ENCODE data around the gene PBX1. TPM values are rescaled to one million over a fixed set of nuclear protein-coding genes. Genes with fewer than 3 reads are reported as not detected.

Gene PBX1
- total RNA-seq, 1 donor from 2014 or later: not detected

DNA sequence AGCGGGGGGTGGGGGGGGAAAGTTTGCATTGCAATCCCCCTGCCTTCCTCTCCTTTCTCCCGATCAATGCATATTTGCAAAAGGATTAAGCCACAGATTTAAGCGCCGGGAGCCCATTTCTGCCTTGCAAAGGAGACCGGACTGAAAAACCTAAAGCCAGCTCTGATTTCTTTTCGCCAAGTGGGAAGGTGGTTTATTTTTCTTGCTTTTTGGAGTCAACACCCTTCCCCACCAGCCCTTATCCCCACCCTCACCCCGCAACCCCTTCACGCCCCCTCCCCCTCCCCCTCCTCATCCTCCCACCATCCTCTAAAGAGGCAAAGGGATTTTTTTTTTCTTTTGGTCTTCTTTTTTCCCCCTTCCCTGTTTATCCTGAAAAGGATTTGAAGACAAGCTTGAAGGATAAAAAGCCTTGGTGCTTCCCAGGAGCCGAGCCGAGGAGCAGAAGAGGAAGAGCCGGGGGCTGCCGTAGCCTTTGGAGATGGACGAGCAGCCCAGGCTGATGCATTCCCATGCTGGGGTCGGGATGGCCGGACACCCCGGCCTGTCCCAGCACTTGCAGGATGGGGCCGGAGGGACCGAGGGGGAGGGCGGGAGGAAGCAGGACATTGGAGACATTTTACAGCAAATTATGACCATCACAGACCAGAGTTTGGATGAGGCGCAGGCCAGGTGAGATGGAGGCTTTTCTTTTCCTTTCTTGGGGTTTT lies 513 bp downstream of the PBX1 start:
- intact Hi-C loops (cut with micrococcal nuclease): no loop called here
- no peak for DNase-seq (ENCODE audit: low spot score)
- Mint-ChIP-seq H3K4me3 (peak overlapping the region; percentile 32), H3K36me3 (ENCODE audit: low read depth) (no peaks in the 10 kb centered on the region), H3K4me1 (ENCODE audit: low read depth) (no peaks in the 10 kb centered on the region), H3K9me3 (no peaks in the 10 kb centered on the region), H3K27ac (no peak overlapping the region), H3K27me3 (ENCODE audit: insufficient read depth) (peaks cover 24% of the 10 kb centered on the region)

GRCh38 chr1:164560121-164560541 lies 1.1 kb downstream of the PBX1 start:
- H3K9me3 Mint-ChIP-seq: no peaks in the 10 kb centered on the region
- no peaks in the 10 kb centered on the region for H3K4me1 Mint-ChIP-seq (ENCODE audit: low read depth)
- intact Hi-C loops (cut with micrococcal nuclease): no loop called here
- no peaks in the 10 kb centered on the region for H3K36me3 Mint-ChIP-seq (ENCODE audit: low read depth)
- H3K4me3 Mint-ChIP-seq: peak overlapping the region; percentile 32
- H3K27ac Mint-ChIP-seq: no peak overlapping the region
- DNase-seq (ENCODE audit: low spot score): no peak
- H3K27me3 Mint-ChIP-seq (ENCODE audit: insufficient read depth): peaks cover 27% of the 10 kb centered on the region

DNA sequence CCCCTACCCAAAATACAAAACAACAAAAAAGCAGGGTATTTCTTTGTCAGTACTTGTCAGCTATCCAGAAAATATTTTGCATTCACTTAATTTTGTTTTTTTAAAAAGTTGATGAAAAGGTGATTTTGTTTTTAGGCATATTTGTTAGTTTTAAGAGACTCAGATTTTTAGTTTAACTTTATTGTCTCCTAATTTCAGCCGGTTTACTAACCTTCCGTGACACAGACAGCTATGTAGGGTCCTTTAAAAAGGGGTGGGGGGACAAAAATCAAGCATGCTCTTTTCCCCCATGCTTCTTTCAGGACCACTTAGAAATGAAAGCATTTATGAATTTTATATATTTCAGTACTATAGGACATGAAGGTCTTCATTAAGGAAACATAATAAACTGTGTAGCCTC lies 1.6 kb downstream of the PBX1 start:
- Mint-ChIP-seq H3K4me3 (no peak overlapping the region), H3K4me1 (ENCODE audit: low read depth) (no peaks in the 10 kb centered on the region), H3K27ac (no peak overlapping the region), H3K27me3 (ENCODE audit: insufficient read depth) (peaks cover 27% of the 10 kb centered on the region), H3K9me3 (no peaks in the 10 kb centered on the region), H3K36me3 (ENCODE audit: low read depth) (no peaks in the 10 kb centered on the region)
- intact Hi-C loops (cut with micrococcal nuclease): no loop called here
- DNase-seq (ENCODE audit: low spot score): no peak

GRCh38 chr1:164561007-164561406 lies 2.0 kb downstream of the PBX1 start:
- Mint-ChIP-seq H3K4me1 (ENCODE audit: low read depth) (no peaks in the 10 kb centered on the region), H3K9me3 (no peaks in the 10 kb centered on the region), H3K36me3 (ENCODE audit: low read depth) (no peaks in the 10 kb centered on the region), H3K27me3 (ENCODE audit: insufficient read depth) (peaks cover 27% of the 10 kb centered on the region), H3K4me3 (no peak overlapping the region), H3K27ac (no peak overlapping the region)
- no peak for DNase-seq (ENCODE audit: low spot score)
- intact Hi-C loops (cut with micrococcal nuclease): no loop called here

GRCh38 chr1:164561472-164561871 lies 2.5 kb downstream of the PBX1 start:
- intact Hi-C loops (cut with micrococcal nuclease): no loop called here
- Mint-ChIP-seq H3K27ac (no peak overlapping the region), H3K9me3 (no peaks in the 10 kb centered on the region), H3K36me3 (ENCODE audit: low read depth) (no peaks in the 10 kb centered on the region), H3K4me3 (no peak overlapping the region), H3K4me1 (ENCODE audit: low read depth) (no peaks in the 10 kb centered on the region), H3K27me3 (ENCODE audit: insufficient read depth) (peaks cover 27% of the 10 kb centered on the region)
- DNase-seq (ENCODE audit: low spot score): no peak

GRCh38 chr1:164562061-164562460 lies 3.1 kb downstream of the PBX1 start:
- no peaks in the 10 kb centered on the region for H3K36me3 Mint-ChIP-seq (ENCODE audit: low read depth)
- no peak overlapping the region for H3K4me3 Mint-ChIP-seq
- no peak for DNase-seq (ENCODE audit: low spot score)
- H3K4me1 Mint-ChIP-seq (ENCODE audit: low read depth): no peaks in the 10 kb centered on the region
- H3K9me3 Mint-ChIP-seq: no peaks in the 10 kb centered on the region
- H3K27ac Mint-ChIP-seq: no peak overlapping the region
- H3K27me3 Mint-ChIP-seq (ENCODE audit: insufficient read depth): peaks cover 27% of the 10 kb centered on the region
- intact Hi-C loops (cut with micrococcal nuclease): no loop called here

DNA sequence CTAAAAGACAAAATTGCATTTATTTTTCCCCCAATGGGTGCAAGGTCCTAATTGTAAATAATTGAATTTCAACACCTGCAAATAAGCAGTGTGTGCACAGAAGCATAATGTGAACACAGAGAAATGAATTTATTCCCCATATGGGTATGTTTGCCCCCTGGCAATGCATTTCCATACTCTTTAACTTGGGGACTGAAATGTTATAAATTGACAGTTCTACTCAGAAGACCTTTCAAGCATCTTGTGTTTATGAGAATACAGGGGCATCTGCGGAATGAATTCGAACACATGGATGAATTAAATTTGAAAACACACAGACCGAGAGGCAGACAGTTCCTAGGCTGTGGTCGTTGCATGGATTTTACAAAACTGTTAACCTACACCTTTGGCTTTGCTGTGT lies 3.5 kb downstream of the PBX1 start:
- no peak overlapping the region for H3K27ac Mint-ChIP-seq
- intact Hi-C loops (cut with micrococcal nuclease): no loop called here
- DNase-seq (ENCODE audit: low spot score): no peak

GRCh38 chr1:164562947-164563520 lies 4.0 kb downstream of the PBX1 start:
- Mint-ChIP-seq H3K27ac (no peak overlapping the region), H3K4me1 (ENCODE audit: low read depth) (no peaks in the 10 kb centered on the region), H3K36me3 (ENCODE audit: low read depth) (no peaks in the 10 kb centered on the region), H3K4me3 (no peak overlapping the region), H3K9me3 (no peaks in the 10 kb centered on the region), H3K27me3 (ENCODE audit: insufficient read depth) (peaks cover 27% of the 10 kb centered on the region)
- DNase-seq (ENCODE audit: low spot score): no peak
- intact Hi-C loops (cut with micrococcal nuclease): no loop called here

More for the DNA sequence above, 3.5 kb downstream of the PBX1 start:
- no peaks in the 10 kb centered on the region for H3K4me1 Mint-ChIP-seq (ENCODE audit: low read depth)
- no peaks in the 10 kb centered on the region for H3K9me3 Mint-ChIP-seq
- no peak overlapping the region for H3K4me3 Mint-ChIP-seq
- no peaks in the 10 kb centered on the region for H3K36me3 Mint-ChIP-seq (ENCODE audit: low read depth)
- peaks cover 27% of the 10 kb centered on the region for H3K27me3 Mint-ChIP-seq (ENCODE audit: insufficient read depth)

DNA sequence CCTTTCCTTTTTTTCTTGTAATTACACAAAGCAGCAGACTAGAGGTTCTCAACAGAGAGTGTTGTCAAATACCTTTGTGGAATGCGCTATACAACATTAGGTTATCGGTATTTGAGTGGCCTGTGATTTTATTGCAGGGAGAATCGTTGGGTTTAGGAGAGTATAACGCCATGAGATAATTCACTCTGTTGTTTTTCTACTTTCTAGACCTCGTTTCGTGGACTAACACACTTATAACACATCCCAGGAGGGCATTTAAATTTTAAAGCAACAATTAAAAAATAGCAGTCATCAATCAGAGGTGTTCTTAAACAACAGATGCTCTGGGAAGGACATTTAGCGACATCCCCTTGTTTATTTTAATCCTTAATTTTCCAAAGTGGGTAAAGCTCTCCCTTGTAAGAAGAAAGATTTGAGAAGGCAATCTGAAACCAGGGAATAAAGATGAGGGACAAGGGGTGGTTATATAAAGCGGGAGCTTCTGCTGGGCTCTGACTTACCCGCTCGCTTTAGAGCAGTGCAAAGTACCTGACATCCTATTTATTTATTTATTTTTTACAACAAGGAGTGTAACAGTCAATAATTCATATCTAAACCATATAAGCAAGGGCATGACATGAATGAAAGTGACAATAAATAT lies 4.9 kb downstream of the PBX1 start:
- Mint-ChIP-seq H3K27ac (no peak overlapping the region), H3K9me3 (no peaks in the 10 kb centered on the region), H3K4me1 (ENCODE audit: low read depth) (no peaks in the 10 kb centered on the region), H3K36me3 (ENCODE audit: low read depth) (no peaks in the 10 kb centered on the region), H3K4me3 (no peak overlapping the region), H3K27me3 (ENCODE audit: insufficient read depth) (peaks cover 23% of the 10 kb centered on the region)
- intact Hi-C loops (cut with micrococcal nuclease): no loop called here
- no peak for DNase-seq (ENCODE audit: low spot score)

DNA sequence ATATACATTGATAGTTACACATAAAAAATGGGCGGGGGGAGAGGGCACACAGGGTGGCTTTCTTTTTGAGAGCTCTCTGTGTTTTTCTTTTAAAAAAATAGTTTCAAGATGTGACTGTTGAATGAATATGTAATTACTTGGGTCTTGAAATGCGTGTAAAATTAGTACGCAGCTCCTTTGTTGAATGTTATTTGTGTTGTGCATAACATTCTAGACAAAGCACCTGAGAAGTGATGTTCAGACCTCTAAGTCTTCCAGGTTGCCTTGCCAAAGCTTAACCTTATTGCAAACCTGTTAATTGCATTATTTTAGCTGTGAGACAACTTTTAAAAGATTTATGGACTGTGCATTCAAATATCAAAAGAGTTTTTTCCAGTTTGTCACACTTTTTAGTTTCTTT lies 5.4 kb downstream of the PBX1 start:
- no peaks in the 10 kb centered on the region for H3K36me3 Mint-ChIP-seq (ENCODE audit: low read depth)
- H3K4me1 Mint-ChIP-seq (ENCODE audit: low read depth): no peaks in the 10 kb centered on the region
- no peaks in the 10 kb centered on the region for H3K9me3 Mint-ChIP-seq
- intact Hi-C loops (cut with micrococcal nuclease): no loop called here
- no peak for DNase-seq (ENCODE audit: low spot score)
- H3K27me3 Mint-ChIP-seq (ENCODE audit: insufficient read depth): peaks cover 22% of the 10 kb centered on the region
- no peak overlapping the region for H3K27ac Mint-ChIP-seq
- H3K4me3 Mint-ChIP-seq: no peak overlapping the region

- H3K36me3 Mint-ChIP-seq (ENCODE audit: low read depth): no peaks in the 10 kb centered on the region
- peaks cover 17% of the 10 kb centered on the region for H3K27me3 Mint-ChIP-seq (ENCODE audit: insufficient read depth)
- no peak overlapping the region for H3K4me3 Mint-ChIP-seq
Observed at GRCh38 chr1:164565357-164565756, 6.4 kb downstream of the PBX1 start.

GRCh38 chr1:164567774-164568173 lies 8.8 kb downstream of the PBX1 start:
- intact Hi-C loops (cut with micrococcal nuclease): no loop called here
- Mint-ChIP-seq H3K36me3 (ENCODE audit: low read depth) (no peaks in the 10 kb centered on the region), H3K4me1 (ENCODE audit: low read depth) (no peaks in the 10 kb centered on the region), H3K27me3 (ENCODE audit: insufficient read depth) (peaks cover 3% of the 10 kb centered on the region), H3K27ac (no peak overlapping the region), H3K9me3 (no peaks in the 10 kb centered on the region), H3K4me3 (no peak overlapping the region)
- no peak for DNase-seq (ENCODE audit: low spot score)

More at GRCh38 chr1:164565357-164565756, 6.4 kb downstream of the PBX1 start:
- Mint-ChIP-seq H3K9me3 (no peaks in the 10 kb centered on the region), H3K4me1 (ENCODE audit: low read depth) (no peaks in the 10 kb centered on the region), H3K27ac (no peak overlapping the region)
- DNase-seq (ENCODE audit: low spot score): no peak
- intact Hi-C loops (cut with micrococcal nuclease): no loop called here

GRCh38 chr1:164569241-164569640 lies 10.3 kb downstream of the PBX1 start:
- Mint-ChIP-seq H3K27me3 (ENCODE audit: insufficient read depth) (peaks cover 3% of the 10 kb centered on the region), H3K27ac (no peak overlapping the region), H3K4me1 (ENCODE audit: low read depth) (no peaks in the 10 kb centered on the region), H3K4me3 (no peak overlapping the region), H3K9me3 (no peaks in the 10 kb centered on the region), H3K36me3 (ENCODE audit: low read depth) (no peaks in the 10 kb centered on the region)
- no peak for DNase-seq (ENCODE audit: low spot score)
- intact Hi-C loops (cut with micrococcal nuclease): no loop called here
